ENCODE results near the gene MYH9.

DNA sequence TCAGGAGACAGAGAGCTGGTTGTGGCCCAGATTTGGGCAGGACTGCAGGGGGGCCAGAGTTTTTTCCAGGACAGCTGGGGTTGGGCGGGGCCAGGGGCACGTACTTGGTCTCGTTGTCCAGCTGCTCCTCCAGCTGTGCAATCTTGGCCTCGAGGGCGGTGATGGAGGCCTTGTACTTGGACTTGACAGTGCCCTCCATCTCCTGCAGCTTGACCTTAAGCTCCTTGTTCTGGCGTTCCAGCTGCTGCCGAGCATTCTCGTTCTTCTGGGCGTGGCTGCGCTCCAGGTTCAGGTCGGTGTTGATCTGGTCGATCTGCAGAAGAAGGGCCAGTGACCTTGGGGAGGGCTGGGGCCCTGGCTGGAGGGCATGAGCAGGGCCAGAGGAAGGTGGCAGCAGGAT, 102.8 kb downstream of the MYH9 start:
- TF ChIP-seq, protein P1, sequence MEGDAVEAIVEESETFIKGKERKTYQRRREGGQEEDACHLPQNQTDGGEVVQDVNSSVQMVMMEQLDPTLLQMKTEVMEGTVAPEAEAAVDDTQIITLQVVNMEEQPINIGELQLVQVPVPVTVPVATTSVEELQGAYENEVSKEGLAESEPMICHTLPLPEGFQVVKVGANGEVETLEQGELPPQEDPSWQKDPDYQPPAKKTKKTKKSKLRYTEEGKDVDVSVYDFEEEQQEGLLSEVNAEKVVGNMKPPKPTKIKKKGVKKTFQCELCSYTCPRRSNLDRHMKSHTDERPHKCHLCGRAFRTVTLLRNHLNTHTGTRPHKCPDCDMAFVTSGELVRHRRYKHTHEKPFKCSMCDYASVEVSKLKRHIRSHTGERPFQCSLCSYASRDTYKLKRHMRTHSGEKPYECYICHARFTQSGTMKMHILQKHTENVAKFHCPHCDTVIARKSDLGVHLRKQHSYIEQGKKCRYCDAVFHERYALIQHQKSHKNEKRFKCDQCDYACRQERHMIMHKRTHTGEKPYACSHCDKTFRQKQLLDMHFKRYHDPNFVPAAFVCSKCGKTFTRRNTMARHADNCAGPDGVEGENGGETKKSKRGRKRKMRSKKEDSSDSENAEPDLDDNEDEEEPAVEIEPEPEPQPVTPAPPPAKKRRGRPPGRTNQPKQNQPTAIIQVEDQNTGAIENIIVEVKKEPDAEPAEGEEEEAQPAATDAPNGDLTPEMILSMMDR (IDR thresholded peaks at IDR 0.05), result no peak
- TF ChIP-seq POLR2A (IDR thresholded peaks at IDR 0.05), result no peak

Measured in Peyer's patch (tissue), 4 donors.